PC-3 (cell line): ENCODE data around the gene THSD7A. TPM values are rescaled to one million over a fixed set of nuclear protein-coding genes. Genes with fewer than 3 reads are reported as not detected.

ENCODE experiments used
- ATAC-seq: fragments of 200-7000 bp; cut with Tn5 transposase; 2 replicates; pipeline ENCODE4 v1.9.1; 2020; ENCODE audit warnings: mild to moderate bottlenecking, moderate library complexity
- BruUV-seq: library from RNA; stranded (reverse); fragments of 400-500 nt; replicated peaks from 2 replicates; lab custom pipeline; 2021; lab: Mats Ljungman, UMichigan
- CTCF ChIA-PET: fragments of 300-600 bp; sonication (Branson Sonifier 250); formaldehyde crosslinking; loops from one replicate; lab custom pipeline; 2022; ENCODE audit warnings: antibody characterized with exemption; lab: Charles Lee
- POLR2A ChIA-PET: fragments of 300-600 bp; sonication (Branson Sonifier 250); formaldehyde crosslinking; loops from one replicate; lab custom pipeline; 2022; ENCODE audit warnings: antibody characterized with exemption; ENCODE audit not compliant: unreplicated experiment; lab: Charles Lee
- DNase-seq: peaks from one replicate; pipeline ENCODE4 v3.0.0-alpha.2; 2015
- H2AFZ ChIP-seq: fragments of 300-600 bp; sonication (generic); 2 replicates; pipeline ENCODE4 v1.6.0; 2016; ENCODE audit warnings: antibody characterized with exemption, low read length
- H3F3A ChIP-seq: fragments of 300-600 bp; sonication (generic); one replicate; pipeline ENCODE4 v1.6.0; 2017; ENCODE audit warnings: antibody characterized with exemption, low read length, control low read depth, mild to moderate bottlenecking; ENCODE audit not compliant: unreplicated experiment
- H3K27ac ChIP-seq: fragments of 300-600 bp; sonication (generic); 2 replicates; pipeline ENCODE4 v1.5.1; 2016; ENCODE audit warnings: mild to moderate bottlenecking, low read length
- H3K27me3 ChIP-seq: fragments of 300-600 bp; sonication (generic); 2 replicates; pipeline ENCODE4 v1.6.1; 2016; ENCODE audit warnings: low read length, mixed read lengths
- H3K36me3 ChIP-seq: fragments of 300-600 bp; sonication (generic); 2 replicates; pipeline ENCODE4 v1.6.1; 2016; ENCODE audit warnings: low read depth, mixed run types, low read length, mixed read lengths
- H3K4me1 ChIP-seq: fragments of 300-600 bp; sonication (generic); 2 replicates; pipeline ENCODE4 v1.5.1; 2016; ENCODE audit warnings: low read length; ENCODE audit not compliant: insufficient read depth
- H3K4me2 ChIP-seq: fragments of 300-600 bp; sonication (generic); 2 replicates; pipeline ENCODE4 v1.6.0; 2016; ENCODE audit warnings: low read length
- H3K4me3 ChIP-seq: fragments of 300-600 bp; sonication (generic); 2 replicates; pipeline ENCODE4 v1.5.1; 2016; ENCODE audit warnings: mild to moderate bottlenecking, low read length, mixed read lengths
- H3K79me2 ChIP-seq: fragments of 300-600 bp; sonication (generic); 2 replicates; pipeline ENCODE4 v1.6.1; 2017; ENCODE audit warnings: low read length, mixed read lengths
- H3K9ac ChIP-seq: fragments of 300-600 bp; sonication (generic); 2 replicates; pipeline ENCODE4 v1.6.0; 2016; ENCODE audit warnings: mild to moderate bottlenecking, low read length
- H3K9me2 ChIP-seq: fragments of 300-600 bp; sonication (generic); replicated peaks from 2 replicates; pipeline ENCODE4 v1.6.1; 2016; ENCODE audit warnings: mixed run types, low read length, mixed read lengths
- H3K9me3 ChIP-seq: fragments of 300-600 bp; sonication (generic); 2 replicates; pipeline ENCODE4 v1.6.1; 2016; ENCODE audit warnings: low read length, mixed read lengths
- H4K20me1 ChIP-seq: fragments of 300-600 bp; sonication (generic); 2 replicates; pipeline ENCODE4 v1.6.1; 2016; ENCODE audit warnings: low read length, mixed read lengths
- CTCF ChIP-seq: fragments of 300-600 bp; sonication (generic); conservative IDR thresholded peaks from 2 replicates; pipeline ENCODE4 v1.5.1; 2017; ENCODE audit warnings: antibody characterized with exemption, low read depth, mild to moderate bottlenecking, low read length
- EZH2 ChIP-seq: fragments of 300-600 bp; sonication (generic); IDR thresholded peaks from one replicate; pipeline ENCODE4 v1.6.1; 2017; ENCODE audit warnings: antibody characterized with exemption, mild to moderate bottlenecking, low read length; ENCODE audit not compliant: unreplicated experiment
- EZH2phosphoT487 ChIP-seq: fragments of 300-600 bp; sonication (generic); IDR thresholded peaks from 2 replicates; pipeline ENCODE4 v1.6.1; 2018; ENCODE audit warnings: mild to moderate bottlenecking, antibody characterized with exemption, low read length, borderline replicate concordance
- intact Hi-C: fragments of 100-400 bp; cut with micrococcal nuclease; formaldehyde crosslinking; loops from 2 replicates; pipeline ENCODE4 v1.9.0; 2023
- total RNA-seq: library from RNA; depleted of rRNA; stranded (reverse); fragments of >200 nt; gene quantifications from 2 replicates; pipeline ENCODE4 v1.2.3, GENCODE V29; 2014

THSD7A gene
- total RNA-seq, 1 experiment from 2014 or later = 0.04 TPM

GRCh38 chr7:11732207-11732606, 99.8 kb downstream of the THSD7A start:
- H3K9ac ChIP-seq = no peak overlapping the region
- DNase-seq (no peak), ATAC-seq (no peak)
- H3K27me3 ChIP-seq = no peaks in the 10 kb centered on the region
- peaks cover 3% of the 10 kb centered on the region for H3K4me1 ChIP-seq
- H3K9me2 ChIP-seq = no peaks in the 10 kb centered on the region
- intact Hi-C loops = no loop called here
- H3F3A ChIP-seq = no peaks in the 10 kb centered on the region
- H3K4me2 ChIP-seq = no peak overlapping the region
- CTCF ChIA-PET = no interaction called here
- POLR2A ChIA-PET = no interaction called here
- H4K20me1 ChIP-seq = no peaks in the 10 kb centered on the region
- no TSS peak for BruUV-seq
- no peak overlapping the region for H3K4me3 ChIP-seq
- no peaks in the 10 kb centered on the region for H3K36me3 ChIP-seq
- H3K79me2 ChIP-seq = no peaks in the 10 kb centered on the region
- no peak overlapping the region for H3K27ac ChIP-seq
- H2AFZ ChIP-seq = no peak overlapping the region
- no peaks in the 10 kb centered on the region for H3K9me3 ChIP-seq
- no peak for TF ChIP-seq EZH2phosphoT487
- TF ChIP-seq CTCF = no peak
- no peak for TF ChIP-seq EZH2

GRCh38 chr7:11730725-11731124, 101.3 kb downstream of the THSD7A start:
- Histone ChIP-seq H3K4me3 (no peak overlapping the region), H3K27ac (no peak overlapping the region), H4K20me1 (no peaks in the 10 kb centered on the region), H3K27me3 (no peaks in the 10 kb centered on the region), H3K9me2 (no peaks in the 10 kb centered on the region), H3K4me1 (no peaks in the 10 kb centered on the region; the same call in 1 of the 2 replicates), H3F3A (no peaks in the 10 kb centered on the region), H3K9ac (no peak overlapping the region), H3K9me3 (no peaks in the 10 kb centered on the region), H3K4me2 (no peak overlapping the region), H3K79me2 (no peaks in the 10 kb centered on the region), H2AFZ (no peak overlapping the region), H3K36me3 (no peaks in the 10 kb centered on the region)
- no peak for TF ChIP-seq CTCF
- DNase-seq (no peak), ATAC-seq (no peak)
- no TSS peak for BruUV-seq
- intact Hi-C loops = no loop called here
- ChIA-PET POLR2A (no interaction called here), CTCF (no interaction called here)

GRCh38 chr7:11727864-11728263, 104.1 kb downstream of the THSD7A start:
- POLR2A ChIA-PET = no interaction called here
- Histone ChIP-seq H3K27ac (no peak overlapping the region), H3K9me2 (no peaks in the 10 kb centered on the region), H4K20me1 (no peaks in the 10 kb centered on the region), H3K36me3 (no peaks in the 10 kb centered on the region), H3F3A (no peaks in the 10 kb centered on the region), H3K4me3 (no peak overlapping the region), H3K4me1 (no peaks in the 10 kb centered on the region; the same call in 1 of the 2 replicates), H3K27me3 (no peaks in the 10 kb centered on the region), H3K9me3 (no peaks in the 10 kb centered on the region), H3K4me2 (no peak overlapping the region), H2AFZ (no peak overlapping the region), H3K9ac (no peak overlapping the region), H3K79me2 (no peaks in the 10 kb centered on the region)
- BruUV-seq = no TSS peak
- no peak for DNase-seq
- CTCF ChIA-PET = no interaction called here
- ATAC-seq = no peak
- TF ChIP-seq CTCF (no peak), EZH2phosphoT487 (no peak), EZH2 (no peak)
- intact Hi-C loops = no loop called here
